HG02970 (cell line): ENCODE results near the gene SLC16A12.
"Not testable (repeated sequence)": the region's sequence is repeated elsewhere in the genome, so short reads cannot be mapped to it uniquely, and the experiment has no call there.

Experiments used
- ATAC-seq: cut with Tn5 transposase; IDR thresholded peaks from one replicate; pipeline ENCODE4 v1.9.1; 2021; ENCODE audit warnings: mild to moderate bottlenecking, moderate library complexity, moderate number of reproducible peaks; ENCODE audit not compliant: unreplicated experiment, low FRiP score

SLC16A12 gene

GRCh38 chr10:89398003-89398749, 137.2 kb downstream of the SLC16A12 start:
- no peak for ATAC-seq

- ATAC-seq, result no peak
These were observed 140.3 kb downstream of the SLC16A12 start for GRCh38 chr10:89395141-89395540.

- ATAC-seq, result no peak
These were observed 141.5 kb downstream of the SLC16A12 start for GRCh38 chr10:89393898-89394297.

- no peak for ATAC-seq
These were observed 142.4 kb downstream of the SLC16A12 start for GRCh38 chr10:89392974-89393373.

- no peak for ATAC-seq
These were observed 143.3 kb downstream of the SLC16A12 start, which contains the start of gene IFIT1 for GRCh38 chr10:89391907-89392756. TSS of gene IFIT1 (plus strand) at chr10:89392623. CDS start at chr10:89392713, 90 bp downstream.

- ATAC-seq, result not testable (repeated sequence)
These were observed 144.2 kb downstream of the SLC16A12 start for GRCh38 chr10:89391226-89391576.

GRCh38 chr10:89390476-89391225, 144.7 kb downstream of the SLC16A12 start:
- no peak for ATAC-seq

- ATAC-seq, result no peak
These were observed 146.1 kb downstream of the SLC16A12 start for GRCh38 chr10:89389254-89389653.

- no peak for ATAC-seq
These were observed 146.6 kb downstream of the SLC16A12 start for GRCh38 chr10:89388806-89389205.

- ATAC-seq, result no peak
These were observed 150.7 kb downstream of the SLC16A12 start for GRCh38 chr10:89384474-89385340.

- ATAC-seq, result no peak
These were observed 152.6 kb downstream of the SLC16A12 start for GRCh38 chr10:89382757-89383156.
